HepG2 (cell line): ENCODE data around the gene MFAP1. TPM values are rescaled to one million over a fixed set of nuclear protein-coding genes. Genes with fewer than 3 reads are reported as not detected.
A peak's percentile ranks its signal among the peaks of the same experiment; 100 is the strongest.

ENCODE experiments used
- ATF7-NPFF ChIP-seq: sonication (generic); formaldehyde crosslinking; IDR thresholded peaks from 2 replicates; pipeline ENCODE4 v1.8.1; 2023; ENCODE audit warnings: mild to moderate bottlenecking, low read depth, missing genetic modification reagents, moderate library complexity
- BATF2 ChIP-seq: sonication (generic); formaldehyde crosslinking; IDR thresholded peaks from 2 replicates; pipeline ENCODE4 v1.8.0; 2022; ENCODE audit warnings: mild to moderate bottlenecking, missing genetic modification reagents, moderate library complexity
- BRF2 ChIP-seq: sonication (generic); formaldehyde crosslinking; IDR thresholded peaks from 2 replicates; pipeline ENCODE4 v1.8.1; 2022; ENCODE audit warnings: mild to moderate bottlenecking, missing genetic modification reagents
- CBFB ChIP-seq: sonication (generic); formaldehyde crosslinking; IDR thresholded peaks from 2 replicates; pipeline ENCODE4 v1.4.0; 2020; ENCODE audit warnings: missing genetic modification reagents
- CCAR2 ChIP-seq: fragments of 200-400 bp; formaldehyde crosslinking; optimal IDR thresholded peaks from 2 replicates; pipeline ENCODE3; 2018; ENCODE audit warnings: low read depth, mild to moderate bottlenecking, low read length, moderate library complexity
- CEBPB ChIP-seq: IDR thresholded peaks from 2 replicates; pipeline ENCODE4 v1.6.1; 2011; ENCODE audit warnings: low read depth, low read length, improper control_type of control experiment, borderline replicate concordance
- HNRNPUL1 ChIP-seq: fragments of 200-400 bp; formaldehyde crosslinking; IDR thresholded peaks from 2 replicates; pipeline ENCODE4 v1.6.1; 2017; ENCODE audit warnings: low read depth, mild to moderate bottlenecking, low read length, moderate library complexity
- ISL2 ChIP-seq: sonication (generic); formaldehyde crosslinking; IDR thresholded peaks from 2 replicates; pipeline ENCODE4 v1.5.0; 2020; ENCODE audit warnings: missing genetic modification reagents
- KMT2B ChIP-seq: IDR thresholded peaks from 2 replicates; pipeline ENCODE4 v1.6.1; 2016; ENCODE audit warnings: missing genetic modification reagents, missing compliant biosample characterization
- MIER3 ChIP-seq: IDR thresholded peaks from 2 replicates; pipeline ENCODE4 v1.6.1; 2016; ENCODE audit warnings: missing compliant biosample characterization, borderline replicate concordance
- SKIL ChIP-seq: sonication (generic); formaldehyde crosslinking; IDR thresholded peaks from 2 replicates; pipeline ENCODE4 v1.8.0; 2022; ENCODE audit warnings: missing genetic modification reagents, mild to moderate bottlenecking, moderate library complexity, borderline replicate concordance
- TMF1 ChIP-seq: sonication (generic); formaldehyde crosslinking; IDR thresholded peaks from 2 replicates; pipeline ENCODE4 v1.8.1; 2022; ENCODE audit warnings: low read depth, missing genetic modification reagents
- UBTF ChIP-seq: sonication (generic); formaldehyde crosslinking; IDR thresholded peaks from 2 replicates; pipeline ENCODE4 v1.4.0; 2020; ENCODE audit warnings: mild to moderate bottlenecking, missing genetic modification reagents
- ZEB1 ChIP-seq: IDR thresholded peaks from 2 replicates; pipeline ENCODE4 v1.6.1; 2012; ENCODE audit warnings: mild to moderate bottlenecking, low read depth, inconsistent platforms; ENCODE audit not compliant: insufficient replicate concordance
- ZNF253 ChIP-seq: sonication (generic); formaldehyde crosslinking; IDR thresholded peaks from 2 replicates; pipeline ENCODE4 v1.8.0; 2022; ENCODE audit warnings: mild to moderate bottlenecking, missing genetic modification reagents, borderline replicate concordance
- ZNF484 ChIP-seq: sonication (generic); formaldehyde crosslinking; IDR thresholded peaks from 2 replicates; pipeline ENCODE4 v1.5.1; 2020; ENCODE audit warnings: mild to moderate bottlenecking, low read depth, missing genetic modification reagents, borderline replicate concordance
- ZXDC ChIP-seq: sonication (generic); formaldehyde crosslinking; IDR thresholded peaks from 2 replicates; pipeline ENCODE4 v1.5.0; 2020; ENCODE audit warnings: mild to moderate bottlenecking, missing genetic modification reagents
- polyA plus RNA-seq, 8 experiments: library from polyadenylated mRNA; depleted of rRNA in 3 of 8; stranded (reverse) in 7 of 8; unstranded in 1 of 8; fragments of >200 nt; fragmentation: Illumina TruSeq in 4 of 8; extraction: Trizol in 4 of 8; gene quantifications; 2 replicates each; pipeline versions ENCODE4 v1.2.1 to v1.2.3, GENCODE V29; 2011 to 2016; ENCODE audit warnings: low read depth in 4 of 8, missing spikeins in 1 of 8, mixed read lengths in 1 of 8; ENCODE audit not compliant: insufficient read depth in 1 of 8
- total RNA-seq, 5 experiments: library from RNA; depleted of rRNA; stranded (reverse); fragments of >200 nt; fragmentation: Illumina TruSeq; extraction: Trizol; gene quantifications; 2 replicates each; pipeline ENCODE4 v1.2.3, GENCODE V29; 2016; ENCODE audit warnings: low read depth in 1 of 5

MFAP1 gene
- total and polyA plus RNA-seq, 2 of the 13 experiments (the other 11 are each of a cell fraction or from before 2014, with no cell fraction given): 11.8 to 39.5 TPM

- no peak for TF ChIP-seq TMF1 (CRISPR knock-in tag)
- TF ChIP-seq CCAR2: no peak
- 0 out of 2 replicates have a peak, but pooled peaks have one; percentile 0 for TF ChIP-seq KMT2B (CRISPR knock-in tag)
- TF ChIP-seq HNRNPUL1: no peak
- TF ChIP-seq BRF2 (CRISPR knock-in tag): no peak
- no peak for TF ChIP-seq ZNF484 (CRISPR knock-in tag)
- TF ChIP-seq ZXDC (CRISPR knock-in tag): no peak
- TF ChIP-seq ISL2 (CRISPR knock-in tag): no peak
- TF ChIP-seq ATF7-NPFF (CRISPR knock-in tag): 0 out of 2 replicates have a peak, but pooled peaks have one; percentile 54
- TF ChIP-seq MIER3 (CRISPR knock-in tag): 0 out of 2 replicates have a peak, but pooled peaks have one; percentile 20
- TF ChIP-seq SKIL: no peak
- TF ChIP-seq ZEB1: no peak
- TF ChIP-seq BATF2 (CRISPR knock-in tag): 0 out of 2 replicates have a peak, but pooled peaks have one; percentile 52
- TF ChIP-seq CBFB: no peak
- TF ChIP-seq ZNF253: peak; percentile 69; the same call in 1 of the 2 replicates
- peak; percentile 45; the same call in 1 of the 2 replicates for TF ChIP-seq UBTF
- TF ChIP-seq CEBPB: no peak
Observed at GRCh38 chr15:43776101-43776717, 48.3 kb downstream of the MFAP1 start (continued).
